Measurements from ENCODE around the gene SGCE.

Gene SGCE

GRCh38 chr7:94654783-94655125 lies 1.2 kb downstream of the SGCE start:
- POLR2A ChIA-PET (ENCODE audit: low non-redundant PET) = no interaction called here

GRCh38 chr7:94650147-94651051 lies 5.5 kb downstream of the SGCE start:
- no peak overlapping the region for H3K27ac ChIP-seq
- POLR2A ChIA-PET (ENCODE audit: low non-redundant PET) = no interaction called here
- DNase-seq (ENCODE audit: low spot score) = no peak
- TF ChIP-seq CTCF (conservative IDR thresholded peaks at IDR 0.05; ENCODE audit: low read depth) = no peak
- CTCF ChIA-PET = interaction anchor here (0.6 kb wide), 1 partner anchor 615 kb away, joined by 3 read pairs; no protein-coding TSS in a partner anchor

More at GRCh38 chr7:94654783-94655125, 1.2 kb downstream of the SGCE start:
- TF ChIP-seq CTCF (conservative IDR thresholded peaks at IDR 0.05; ENCODE audit: low read depth) = no peak
- CTCF ChIA-PET = interaction anchor here (0.7 to 2.9 kb wide), 2 partner anchors 205 to 228 kb away, joined by 4 to 23 read pairs; no protein-coding TSS in a partner anchor
- no peak for DNase-seq (ENCODE audit: low spot score)
- no peak overlapping the region; the same call in 1 of the 2 replicates for H3K27ac ChIP-seq

- ChIA-PET POLR2A (ENCODE audit: low non-redundant PET) (interaction anchor here (0.6 kb wide), 1 partner anchor 29 kb away, joined by 3 read pairs; no protein-coding TSS in a partner anchor), CTCF (interaction anchor here (0.6 kb wide), 1 partner anchor 99 kb away, joined by 3 read pairs; no protein-coding TSS in a partner anchor)
- TF ChIP-seq CTCF (conservative IDR thresholded peaks at IDR 0.05; ENCODE audit: low read depth) = no peak
- no peak overlapping the region for H3K27ac ChIP-seq
- no peak for DNase-seq (ENCODE audit: low spot score)
Observed at GRCh38 chr7:94649450-94649849, 6.5 kb downstream of the SGCE start.

GRCh38 chr7:94648731-94649130 lies 7.2 kb downstream of the SGCE start:
- no peak for DNase-seq (ENCODE audit: low spot score)
- no peak overlapping the region for H3K27ac ChIP-seq
- POLR2A ChIA-PET (ENCODE audit: low non-redundant PET) = interaction anchor here (0.6 kb wide), 1 partner anchor 28 kb away, joined by 3 read pairs; no protein-coding TSS in a partner anchor
- CTCF ChIA-PET = interaction anchor here (0.7 kb wide), 1 partner anchor 264 kb away, joined by 4 read pairs; no protein-coding TSS in a partner anchor
- TF ChIP-seq CTCF (conservative IDR thresholded peaks at IDR 0.05; ENCODE audit: low read depth) = no peak

- no peak for TF ChIP-seq CTCF (conservative IDR thresholded peaks at IDR 0.05; ENCODE audit: low read depth)
- H3K27ac ChIP-seq = no peak overlapping the region
- no peak for DNase-seq (ENCODE audit: low spot score)
- POLR2A ChIA-PET (ENCODE audit: low non-redundant PET) = no interaction called here
- CTCF ChIA-PET = interaction anchor here (0.6 to 0.7 kb wide), 2 partner anchors 63 to 131 kb away, joined by 3 read pairs; no protein-coding TSS in a partner anchor
Observed at GRCh38 chr7:94647295-94647694, 8.6 kb downstream of the SGCE start.

GRCh38 chr7:94643771-94644545 lies 12.0 kb downstream of the SGCE start:
- DNase-seq (ENCODE audit: low spot score) = peak; percentile 61
- TF ChIP-seq CTCF (conservative IDR thresholded peaks at IDR 0.05; ENCODE audit: low read depth) = no peak
- no peak overlapping the region for H3K27ac ChIP-seq
- CTCF ChIA-PET = no interaction called here
- POLR2A ChIA-PET (ENCODE audit: low non-redundant PET) = no interaction called here
